HG03460 (cell line): ENCODE results near the gene SPRR1B.
"Not testable (repeated sequence)": the region's sequence is repeated elsewhere in the genome, so short reads cannot be mapped to it uniquely, and the experiment has no call there.

ENCODE experiments used
- ATAC-seq: cut with Tn5 transposase; IDR thresholded peaks from one replicate; pipeline ENCODE4 v1.9.1; 2021; ENCODE audit not compliant: unreplicated experiment

SPRR1B gene

GRCh38 chr1:153030895-153031294, at the start of gene SPRR1B:
Gene SPRR1B, plus strand, starts transcription at chr1:153031203. Its CDS starts 1,143 bp downstream, at chr1:153032346.
- ATAC-seq = no peak

DNA sequence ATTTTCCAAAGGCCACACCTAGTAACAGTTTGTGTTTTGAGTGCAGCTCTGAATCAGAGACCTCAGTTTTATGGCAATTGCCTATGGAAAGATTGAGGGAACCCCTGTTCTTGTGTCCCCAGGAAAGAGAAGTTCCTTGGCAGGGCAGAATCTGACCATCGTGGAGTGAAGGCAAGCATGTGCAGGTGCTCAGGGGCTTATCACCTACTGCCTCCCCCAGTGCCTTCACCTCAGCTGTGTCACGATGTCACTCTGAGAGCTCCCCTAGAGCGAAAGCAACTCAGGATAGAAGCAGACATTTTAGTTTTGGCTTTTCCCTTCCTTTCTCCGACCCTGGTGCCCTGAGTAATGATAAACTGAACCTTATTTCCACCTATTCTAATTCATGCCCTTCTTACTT, 48.9 kb upstream of the SPRR1B start:
- ATAC-seq = no peak

- no peak for ATAC-seq
Observed at GRCh38 chr1:152983234-152983633, 47.8 kb upstream of the SPRR1B start.

DNA sequence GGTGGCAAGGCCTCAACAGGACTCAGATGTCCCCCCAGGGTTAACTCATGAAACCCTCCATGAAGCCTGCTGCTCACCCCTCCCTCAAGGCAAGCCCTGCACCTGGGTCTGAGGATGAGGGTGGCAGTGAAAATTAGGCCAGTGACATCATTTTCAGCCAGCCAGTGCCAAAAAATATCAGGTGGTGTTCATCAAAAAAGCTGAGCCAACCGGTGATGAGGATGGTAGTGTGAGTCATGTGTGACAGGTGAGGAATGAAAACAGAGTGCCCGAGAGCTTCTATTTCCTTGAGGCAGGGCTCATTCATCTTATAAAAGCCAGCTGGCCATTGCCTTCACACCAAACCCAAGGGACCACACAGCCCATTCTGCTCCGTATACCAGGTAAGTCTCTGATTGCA, 47.3 kb upstream of the SPRR1B start, which contains the start of gene SPRR1A:
SPRR1A (plus strand) TSS at position 339 of the 400 bp plus-strand sequence. CDS start 1,150 bp downstream, outside the sequence.
- no peak for ATAC-seq

DNA sequence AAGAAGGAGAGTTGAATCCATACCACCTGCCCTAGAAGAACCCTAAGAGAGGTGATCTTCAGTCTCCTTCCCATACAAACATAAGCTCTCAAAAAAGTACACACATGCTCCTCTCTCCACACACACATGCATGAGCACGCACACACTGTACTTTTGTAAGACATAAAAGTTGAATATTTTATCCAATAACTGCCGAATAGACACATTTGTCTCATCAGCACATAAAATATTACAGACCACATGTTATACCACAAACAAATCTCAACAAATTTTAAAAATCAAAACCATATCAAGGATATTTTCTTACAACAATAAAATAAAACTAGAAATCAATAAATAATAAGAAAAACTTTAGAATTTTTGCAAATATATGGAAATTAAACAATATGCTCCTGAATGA, 44.4 kb upstream of the SPRR1B start:
- no peak for ATAC-seq

DNA sequence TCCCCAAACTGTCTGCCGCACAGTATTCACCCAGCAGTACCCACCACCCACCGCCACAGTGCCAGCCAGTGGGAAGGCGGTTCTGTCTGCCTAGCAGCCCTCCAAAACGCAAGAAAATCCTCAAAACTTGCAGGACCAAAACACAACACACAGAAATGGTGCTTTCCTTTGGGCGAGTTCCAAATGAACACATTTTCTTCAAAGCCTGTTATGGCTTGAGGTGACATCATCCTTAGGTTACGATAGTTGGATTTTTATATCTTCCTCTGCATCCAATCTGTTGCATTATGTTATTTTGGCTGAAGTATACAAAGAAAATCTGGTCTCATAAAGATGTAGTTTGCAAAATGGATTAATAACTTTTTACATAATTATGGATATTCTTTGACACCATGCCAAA, 37.8 kb upstream of the SPRR1B start:
- no peak for ATAC-seq

- ATAC-seq = no peak
Observed at GRCh38 chr1:152995842-152996241, 35.2 kb upstream of the SPRR1B start.

- no peak for ATAC-seq
Observed at GRCh38 chr1:152996633-152997400, 34.2 kb upstream of the SPRR1B start.

DNA sequence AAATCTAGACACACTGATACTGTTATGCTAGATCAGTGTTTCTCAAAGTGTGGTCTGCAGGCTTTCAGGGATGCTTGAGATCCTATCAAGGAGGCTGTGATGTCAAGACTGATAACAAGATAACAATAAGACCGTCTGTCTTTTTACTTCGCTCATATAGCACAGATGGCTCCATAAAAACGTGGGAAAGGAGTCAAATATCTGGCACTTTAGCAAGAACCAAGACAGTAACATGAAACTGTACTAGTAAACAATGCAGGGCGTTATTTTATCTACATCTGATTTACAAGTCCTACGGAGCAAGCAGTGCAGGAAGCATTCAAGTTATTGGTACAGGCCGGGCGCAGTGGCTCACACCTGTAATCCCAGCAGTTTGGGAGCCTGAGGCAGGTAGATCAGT, 33.1 kb upstream of the SPRR1B start:
- ATAC-seq = no peak

DNA sequence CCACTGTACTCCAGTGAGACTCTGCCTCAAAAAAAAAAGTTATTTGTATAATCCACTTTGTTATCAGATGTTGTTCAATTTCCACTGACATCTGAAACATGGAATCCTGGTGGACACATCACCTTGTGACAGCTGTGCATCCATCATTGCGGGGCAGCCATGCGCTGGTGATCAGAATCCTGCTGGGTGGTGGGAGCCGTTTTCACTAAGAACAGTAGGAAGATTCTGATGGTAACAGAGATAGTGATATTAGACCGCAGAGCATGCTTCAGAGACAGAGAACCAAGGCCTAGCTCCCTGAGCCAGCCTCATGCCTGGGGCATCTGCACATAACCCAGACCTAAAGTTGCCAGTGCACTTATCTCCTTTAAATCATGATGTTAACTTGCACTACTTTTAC, 32.5 kb upstream of the SPRR1B start:
- ATAC-seq = no peak

- no peak for ATAC-seq
Observed at GRCh38 chr1:152999818-153000217, 31.2 kb upstream of the SPRR1B start.

- ATAC-seq = no peak
Observed at GRCh38 chr1:153000294-153000693, 30.7 kb upstream of the SPRR1B start.

GRCh38 chr1:153001382-153001781, 29.6 kb upstream of the SPRR1B start, which contains the start of gene SPRR3:
Gene SPRR3, plus strand, starts transcription at chr1:153001749. Its CDS starts 1,272 bp downstream, at chr1:153003021.
- ATAC-seq = no peak

GRCh38 chr1:153011235-153011758, 19.7 kb upstream of the SPRR1B start:
- ATAC-seq = not testable (repeated sequence)

DNA sequence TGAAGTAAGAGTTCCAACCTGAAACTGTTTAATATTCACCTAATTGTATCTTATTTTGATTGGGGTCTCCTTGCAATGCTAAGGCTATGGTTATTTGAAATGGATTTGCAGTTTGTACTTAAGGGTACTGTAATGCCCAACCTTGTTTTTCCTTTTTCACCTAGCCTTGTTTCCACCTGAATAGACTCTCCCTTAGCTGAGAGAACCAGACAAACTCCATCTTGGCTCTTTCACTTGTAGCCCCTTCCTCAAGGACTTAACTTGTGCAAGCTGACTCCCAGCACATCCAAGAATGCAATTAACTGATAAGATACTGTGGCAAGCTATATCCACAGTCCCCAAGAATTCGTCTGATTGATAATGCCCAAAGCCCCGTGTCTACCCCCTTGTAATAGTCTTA, 9.2 kb upstream of the SPRR1B start:
- not testable (repeated sequence) for ATAC-seq

DNA sequence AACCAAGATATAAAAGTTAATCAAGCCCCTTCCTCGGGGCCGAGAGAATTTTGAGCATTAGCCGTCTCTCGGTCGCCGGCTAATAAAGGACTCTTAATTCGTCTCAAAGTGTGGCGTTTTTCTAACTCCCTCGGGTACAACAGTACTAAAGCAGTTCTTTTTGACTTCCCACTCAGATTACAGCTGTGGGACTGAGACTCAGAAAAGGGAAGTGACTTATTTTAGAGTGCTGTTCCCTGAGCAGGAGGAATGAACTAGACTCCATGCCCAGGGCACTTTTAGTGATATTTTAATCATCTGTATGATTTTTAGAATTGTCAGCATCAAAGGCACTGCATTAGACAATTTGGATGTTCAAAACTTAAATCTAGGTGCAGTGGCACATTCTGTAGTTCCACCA, 8.7 kb upstream of the SPRR1B start:
- not testable (repeated sequence) for ATAC-seq

DNA sequence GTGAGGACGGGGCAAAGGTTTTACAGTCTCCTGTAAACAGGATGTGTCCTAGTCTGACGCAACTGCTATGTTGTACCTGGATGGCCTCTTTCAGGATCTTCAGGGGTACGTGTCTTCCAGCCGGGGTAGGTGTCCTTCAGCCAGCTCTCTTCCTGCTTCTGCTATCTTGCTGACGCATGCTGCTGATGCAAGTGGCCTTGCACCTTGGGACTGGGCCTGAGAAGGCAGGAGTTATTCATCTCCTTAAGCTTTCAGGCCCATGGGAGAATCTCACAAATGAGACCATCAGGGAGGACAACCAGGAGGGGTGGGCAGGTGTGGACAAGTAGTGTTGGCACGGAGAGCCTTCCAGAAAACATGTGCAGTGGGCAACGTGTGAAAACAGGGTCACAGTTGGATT, 7.9 kb upstream of the SPRR1B start:
- ATAC-seq = no peak

DNA sequence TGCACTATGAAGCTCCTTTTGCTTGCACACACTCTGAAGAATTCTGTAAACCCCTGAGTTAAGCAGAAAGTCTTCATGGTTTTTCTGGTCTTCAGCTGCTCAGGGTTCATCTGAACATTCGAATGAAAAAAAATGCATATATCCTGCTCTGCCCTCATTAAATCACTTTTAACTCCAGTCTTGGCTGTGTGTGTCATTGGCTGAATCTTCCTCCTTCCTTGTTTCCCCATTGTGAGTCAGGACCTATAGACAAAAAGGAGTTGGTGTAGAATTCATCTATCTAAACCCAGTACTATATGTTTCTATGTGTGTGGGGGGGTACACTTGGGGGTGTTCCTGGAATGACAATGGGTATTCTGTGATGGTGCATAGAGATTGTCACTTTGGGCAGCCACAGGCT, 6.6 kb upstream of the SPRR1B start:
- no peak for ATAC-seq

DNA sequence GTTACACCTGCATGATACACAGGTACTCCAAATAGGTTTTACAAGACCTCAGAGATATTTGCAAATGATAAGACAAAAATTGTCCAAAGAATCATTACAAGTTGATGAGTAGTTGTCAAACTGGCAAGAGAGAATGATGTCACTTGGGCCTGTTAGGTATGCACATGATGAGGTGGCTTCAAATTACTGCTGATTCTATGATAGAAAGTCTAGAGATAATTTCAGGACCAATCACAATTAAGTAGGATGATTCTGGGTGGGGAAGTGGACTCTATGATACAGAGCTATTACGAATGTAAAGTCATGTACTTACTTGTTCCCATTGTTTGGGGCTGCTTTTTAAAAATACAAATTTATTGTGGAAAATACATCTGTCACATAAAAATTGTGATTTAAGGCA, 5.2 kb upstream of the SPRR1B start:
- no peak for ATAC-seq

- ATAC-seq = no peak
Observed at GRCh38 chr1:153028766-153029165, 2.2 kb upstream of the SPRR1B start.

DNA sequence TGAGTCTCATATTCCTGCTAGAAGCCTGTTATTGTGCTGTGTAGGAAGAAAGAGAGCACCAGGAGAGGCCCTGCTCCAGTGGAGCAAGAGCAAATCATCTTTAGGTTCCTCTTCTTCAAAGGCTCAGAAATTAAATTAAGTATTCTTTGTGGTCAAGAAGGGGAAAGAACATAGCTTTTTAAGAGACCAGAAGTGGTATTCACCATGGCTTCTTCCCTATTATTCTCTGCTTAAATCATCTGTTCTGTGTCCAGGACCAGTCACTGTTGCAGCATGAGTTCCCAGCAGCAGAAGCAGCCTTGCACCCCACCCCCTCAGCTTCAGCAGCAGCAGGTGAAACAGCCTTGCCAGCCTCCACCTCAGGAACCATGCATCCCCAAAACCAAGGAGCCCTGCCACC, 1.1 kb downstream of the SPRR1B start:
- ATAC-seq = no peak

GRCh38 chr1:153032677-153033308, 1.8 kb downstream of the SPRR1B start:
- ATAC-seq = no peak
